AG10803 (cell line): ENCODE data around the gene HAO1.

ENCODE experiments used
- DNase-seq: peaks from one replicate; pipeline ENCODE4 v3.0.0; 2010; ENCODE audit warnings: low read depth
- H3K4me3 ChIP-seq: 2 replicates; pipeline ENCODE4 v1.5.1; 2011; ENCODE audit warnings: mild to moderate bottlenecking, low read length, control low read depth
- TF ChIP-seq, protein P1 (sequence below): conservative IDR thresholded peaks from 2 replicates; pipeline ENCODE4 v1.5.1; 2011; ENCODE audit warnings: mild to moderate bottlenecking, low read length, control low read depth, inconsistent platforms

HAO1 gene

DNA sequence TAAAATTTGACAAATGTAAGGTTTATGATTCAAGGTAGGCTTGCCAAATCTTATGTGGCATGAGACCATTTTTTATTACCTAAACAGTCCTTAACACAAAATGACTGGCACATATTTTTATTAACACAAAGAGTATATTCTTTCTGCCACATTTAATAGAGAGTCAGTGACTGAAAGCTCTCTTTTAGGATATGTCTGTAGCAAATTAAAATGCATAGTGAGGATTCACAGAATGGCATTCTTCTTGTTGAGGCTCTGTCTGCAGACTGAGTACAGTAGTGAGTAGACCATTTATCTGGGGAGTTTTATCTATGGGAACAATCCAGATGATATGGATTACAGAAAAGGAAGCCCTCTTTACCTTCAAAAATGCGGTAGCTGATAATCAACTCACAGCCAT is 56.5 kb downstream of the HAO1 start:
- no peak overlapping the region for H3K4me3 ChIP-seq
- no peak for DNase-seq
- TF ChIP-seq, protein P1, sequence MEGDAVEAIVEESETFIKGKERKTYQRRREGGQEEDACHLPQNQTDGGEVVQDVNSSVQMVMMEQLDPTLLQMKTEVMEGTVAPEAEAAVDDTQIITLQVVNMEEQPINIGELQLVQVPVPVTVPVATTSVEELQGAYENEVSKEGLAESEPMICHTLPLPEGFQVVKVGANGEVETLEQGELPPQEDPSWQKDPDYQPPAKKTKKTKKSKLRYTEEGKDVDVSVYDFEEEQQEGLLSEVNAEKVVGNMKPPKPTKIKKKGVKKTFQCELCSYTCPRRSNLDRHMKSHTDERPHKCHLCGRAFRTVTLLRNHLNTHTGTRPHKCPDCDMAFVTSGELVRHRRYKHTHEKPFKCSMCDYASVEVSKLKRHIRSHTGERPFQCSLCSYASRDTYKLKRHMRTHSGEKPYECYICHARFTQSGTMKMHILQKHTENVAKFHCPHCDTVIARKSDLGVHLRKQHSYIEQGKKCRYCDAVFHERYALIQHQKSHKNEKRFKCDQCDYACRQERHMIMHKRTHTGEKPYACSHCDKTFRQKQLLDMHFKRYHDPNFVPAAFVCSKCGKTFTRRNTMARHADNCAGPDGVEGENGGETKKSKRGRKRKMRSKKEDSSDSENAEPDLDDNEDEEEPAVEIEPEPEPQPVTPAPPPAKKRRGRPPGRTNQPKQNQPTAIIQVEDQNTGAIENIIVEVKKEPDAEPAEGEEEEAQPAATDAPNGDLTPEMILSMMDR = no peak

DNA sequence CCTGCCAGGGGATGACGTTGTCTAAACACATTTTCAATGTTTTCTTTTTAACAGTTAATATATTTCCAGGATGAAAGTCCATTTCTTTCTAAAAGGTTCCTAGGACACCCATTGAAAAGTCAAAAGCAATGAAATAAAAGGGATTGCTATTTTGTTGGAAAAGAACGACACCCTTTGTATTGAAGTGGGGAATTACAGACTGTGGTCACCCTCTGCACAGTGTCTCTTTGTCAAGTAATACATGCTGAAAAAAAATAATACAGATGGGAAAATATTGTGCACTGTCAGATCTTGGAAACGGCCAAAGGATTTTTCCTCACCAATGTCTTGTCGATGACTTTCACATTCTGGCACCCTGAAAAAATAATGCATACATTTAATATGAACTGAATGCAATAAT is 56.9 kb downstream of the HAO1 start:
- no peak for DNase-seq
- TF ChIP-seq, protein P1 = no peak
- no peak overlapping the region for H3K4me3 ChIP-seq

DNA sequence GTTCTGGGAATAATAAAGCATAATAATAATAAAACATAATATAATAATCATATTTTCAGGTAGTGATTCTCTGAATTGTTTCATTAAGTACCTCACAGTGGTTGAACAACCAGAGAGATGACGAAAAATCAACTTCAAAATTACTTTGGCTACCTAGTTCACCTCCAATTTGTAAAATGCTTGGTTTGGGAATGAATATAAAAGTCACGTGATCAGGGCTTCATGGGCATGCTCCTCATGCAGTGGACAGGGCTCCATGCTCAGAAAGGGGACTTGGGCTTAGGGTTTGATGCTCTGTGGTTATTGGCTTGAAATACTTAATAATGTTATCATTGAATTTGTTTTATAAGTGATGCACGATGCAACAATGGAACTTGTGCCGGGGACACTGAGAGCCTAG is 58.2 kb downstream of the HAO1 start:
- DNase-seq = no peak
- H3K4me3 ChIP-seq = no peak overlapping the region
- TF ChIP-seq, protein P1 = no peak

DNA sequence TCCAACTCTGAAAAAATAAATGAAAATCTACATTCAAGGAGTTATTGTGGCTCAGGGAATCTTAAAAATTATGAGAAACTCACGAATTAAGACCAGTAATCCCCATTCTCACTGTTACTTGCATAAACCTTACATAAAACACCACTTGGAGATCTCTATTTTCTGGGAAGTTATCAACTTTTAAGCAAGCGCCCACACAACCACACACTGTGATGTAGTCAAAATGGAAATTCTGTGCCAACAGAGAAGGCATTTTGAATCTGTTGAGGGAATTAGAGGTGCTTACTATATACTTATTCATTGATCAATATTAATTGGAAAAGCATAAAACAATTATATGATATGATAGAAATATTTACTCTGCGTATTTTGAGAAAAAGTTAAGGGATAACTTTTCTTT is 58.7 kb downstream of the HAO1 start:
- no peak for DNase-seq
- no peak overlapping the region for H3K4me3 ChIP-seq
- TF ChIP-seq, protein P1 = no peak

DNA sequence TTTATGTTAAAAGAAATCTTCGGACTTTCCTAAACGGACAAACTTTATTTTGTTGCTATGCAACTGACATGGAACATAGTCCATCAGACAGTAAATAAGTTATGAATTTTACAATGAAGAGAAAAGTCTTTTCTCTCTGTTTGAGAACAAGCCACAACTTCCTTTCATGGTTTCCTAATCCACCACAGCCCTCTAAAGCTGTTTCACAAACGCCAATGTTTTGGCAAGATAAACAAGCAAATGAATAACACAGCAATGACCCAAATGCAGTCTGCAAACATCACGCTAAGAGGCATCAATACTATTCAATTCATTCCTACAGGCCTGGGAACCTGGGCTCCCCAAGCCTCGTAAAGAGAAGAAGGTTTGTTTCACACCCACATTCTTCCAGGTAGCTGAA is 60.4 kb downstream of the HAO1 start:
- TF ChIP-seq, protein P1 = no peak
- no peak overlapping the region for H3K4me3 ChIP-seq
- DNase-seq = peak; percentile 46

DNA sequence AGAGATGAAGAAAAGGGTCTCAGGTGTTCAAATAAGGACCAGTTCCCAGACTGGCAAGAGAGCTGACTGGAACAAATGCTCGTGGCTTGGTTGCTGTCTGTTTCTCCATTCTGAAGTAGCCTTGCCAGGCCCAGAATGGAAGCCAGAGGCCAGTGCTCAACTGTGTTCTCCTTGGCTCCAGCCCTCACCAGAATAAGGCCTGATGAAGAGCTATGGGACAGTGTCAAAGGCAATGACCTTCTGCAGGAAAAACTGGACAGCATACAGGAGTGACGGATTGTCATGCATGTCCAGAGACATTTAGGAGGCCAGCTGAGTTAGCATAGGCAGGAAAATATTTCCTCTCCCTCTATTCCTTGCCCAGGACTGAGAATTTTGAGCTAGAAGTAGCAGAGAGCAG is 72.2 kb downstream of the HAO1 start:
- no peak overlapping the region for H3K4me3 ChIP-seq
- no peak for DNase-seq
- TF ChIP-seq, protein P1 = no peak

DNA sequence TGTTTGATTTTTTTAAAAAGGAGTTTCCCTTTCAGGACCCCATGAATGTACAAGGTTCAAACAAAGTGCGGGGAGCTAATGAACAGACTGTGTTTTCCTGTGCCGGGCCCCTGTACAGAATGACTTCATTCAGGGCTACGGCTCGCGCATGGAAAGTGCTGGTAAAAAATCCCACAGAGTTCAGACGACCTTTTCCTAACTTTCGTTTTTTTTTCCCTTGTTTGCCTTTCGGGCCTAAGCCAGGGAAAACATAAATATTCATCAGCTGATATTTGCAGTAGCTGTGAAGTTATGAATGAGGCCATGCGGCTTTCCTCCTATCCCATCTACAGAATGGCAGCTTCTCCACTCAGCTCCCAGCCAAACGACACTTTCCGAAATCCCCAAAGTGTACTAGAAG is 74.0 kb downstream of the HAO1 start:
- TF ChIP-seq, protein P1 = no peak

More for the DNA sequence above, 74.0 kb downstream of the HAO1 start:
- DNase-seq = no peak
- H3K4me3 ChIP-seq = no peak overlapping the region
